MM.1S (cell line): Measurements from ENCODE around the gene TNF.

Source experiments
- EZH2 ChIP-seq: fragments of 300-600 bp; sonication (generic); optimal IDR thresholded peaks from 2 replicates; pipeline ENCODE3; 2017; ENCODE audit warnings: low read depth, mild to moderate bottlenecking, antibody characterized with exemption, low read length, mixed read lengths
- EZH2phosphoT487 ChIP-seq: fragments of 300-600 bp; sonication (generic); IDR thresholded peaks from 2 replicates; pipeline ENCODE4 v1.6.1; 2018; ENCODE audit warnings: antibody characterized with exemption, low read length
- TF ChIP-seq, protein P1 (sequence below): fragments of 300-600 bp; sonication (generic); IDR thresholded peaks from 2 replicates; pipeline ENCODE4 v1.5.1; 2016; ENCODE audit warnings: antibody characterized with exemption, low read length, mixed read lengths

DNA sequence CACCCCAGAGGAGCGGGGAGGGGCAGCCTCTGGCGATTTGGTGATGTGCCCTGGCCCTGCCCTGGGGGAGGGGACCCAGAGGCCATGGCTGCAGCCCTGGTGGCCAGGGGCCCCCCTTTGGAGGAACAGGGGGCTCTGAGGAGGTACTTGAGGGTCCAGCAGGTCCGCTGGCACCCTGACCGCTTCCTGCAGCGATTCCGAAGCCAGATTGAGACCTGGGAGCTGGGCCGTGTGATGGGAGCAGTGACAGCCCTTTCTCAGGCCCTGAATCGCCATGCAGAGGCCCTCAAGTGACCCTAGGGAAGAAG is 17.1 kb upstream of the TNF start:
- TF ChIP-seq EZH2 (no peak), EZH2phosphoT487 (no peak)
- TF ChIP-seq, protein P1, sequence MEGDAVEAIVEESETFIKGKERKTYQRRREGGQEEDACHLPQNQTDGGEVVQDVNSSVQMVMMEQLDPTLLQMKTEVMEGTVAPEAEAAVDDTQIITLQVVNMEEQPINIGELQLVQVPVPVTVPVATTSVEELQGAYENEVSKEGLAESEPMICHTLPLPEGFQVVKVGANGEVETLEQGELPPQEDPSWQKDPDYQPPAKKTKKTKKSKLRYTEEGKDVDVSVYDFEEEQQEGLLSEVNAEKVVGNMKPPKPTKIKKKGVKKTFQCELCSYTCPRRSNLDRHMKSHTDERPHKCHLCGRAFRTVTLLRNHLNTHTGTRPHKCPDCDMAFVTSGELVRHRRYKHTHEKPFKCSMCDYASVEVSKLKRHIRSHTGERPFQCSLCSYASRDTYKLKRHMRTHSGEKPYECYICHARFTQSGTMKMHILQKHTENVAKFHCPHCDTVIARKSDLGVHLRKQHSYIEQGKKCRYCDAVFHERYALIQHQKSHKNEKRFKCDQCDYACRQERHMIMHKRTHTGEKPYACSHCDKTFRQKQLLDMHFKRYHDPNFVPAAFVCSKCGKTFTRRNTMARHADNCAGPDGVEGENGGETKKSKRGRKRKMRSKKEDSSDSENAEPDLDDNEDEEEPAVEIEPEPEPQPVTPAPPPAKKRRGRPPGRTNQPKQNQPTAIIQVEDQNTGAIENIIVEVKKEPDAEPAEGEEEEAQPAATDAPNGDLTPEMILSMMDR = no peak
